Measurements from ENCODE around the gene RGS3.
"Not testable (repeated sequence)": the region's sequence is repeated elsewhere in the genome, so short reads cannot be mapped to it uniquely, and the experiment has no call there.

Gene RGS3

GRCh38 chr9:113488490-113488889, 25.0 kb downstream of the RGS3 start:
- no peak for DNase-seq (ENCODE audit: low read depth in 2 of 2)

GRCh38 chr9:113491147-113491546, 27.6 kb downstream of the RGS3 start:
- DNase-seq (ENCODE audit: low read depth in 2 of 2) = not testable (repeated sequence)

- DNase-seq (ENCODE audit: low read depth in 2 of 2) = no peak
Measured at GRCh38 chr9:113492343-113493202, 29.0 kb downstream of the RGS3 start.

- DNase-seq (ENCODE audit: low read depth in 2 of 2) = no peak
Measured at GRCh38 chr9:113493203-113493520, 29.6 kb downstream of the RGS3 start.

- no peak for DNase-seq (ENCODE audit: low read depth in 2 of 2)
Measured at GRCh38 chr9:113495526-113495925, 32.0 kb downstream of the RGS3 start.

- DNase-seq (ENCODE audit: low read depth in 2 of 2) = no peak
Measured at GRCh38 chr9:113497051-113497450, 33.5 kb downstream of the RGS3 start.

- no peak for DNase-seq (ENCODE audit: low read depth in 2 of 2)
Measured at GRCh38 chr9:113499153-113499875, 35.8 kb downstream of the RGS3 start.

GRCh38 chr9:113499876-113500497, 36.5 kb downstream of the RGS3 start:
- DNase-seq (ENCODE audit: low read depth in 2 of 2) = no peak

- DNase-seq (ENCODE audit: low read depth in 2 of 2) = no peak
Measured at GRCh38 chr9:113501129-113501686, 37.7 kb downstream of the RGS3 start.

GRCh38 chr9:113501852-113502251, 38.3 kb downstream of the RGS3 start:
- DNase-seq (ENCODE audit: low read depth in 2 of 2) = no peak

- no peak for DNase-seq (ENCODE audit: low read depth in 2 of 2)
Measured at GRCh38 chr9:113502427-113503034, 39.0 kb downstream of the RGS3 start.

- no peak for DNase-seq (ENCODE audit: low read depth in 2 of 2)
Measured at GRCh38 chr9:113503131-113503541, 39.6 kb downstream of the RGS3 start.

- DNase-seq (ENCODE audit: low read depth in 2 of 2) = no peak
Measured at GRCh38 chr9:113503613-113504211, 40.2 kb downstream of the RGS3 start.

GRCh38 chr9:113504725-113505590, 41.4 kb downstream of the RGS3 start:
- no peak for DNase-seq (ENCODE audit: low read depth in 2 of 2)

GRCh38 chr9:113506090-113506589, 42.6 kb downstream of the RGS3 start:
- no peak for DNase-seq (ENCODE audit: low read depth in 2 of 2)

GRCh38 chr9:113507256-113507655, 43.7 kb downstream of the RGS3 start:
- DNase-seq (ENCODE audit: low read depth in 2 of 2) = no peak

GRCh38 chr9:113508111-113508749, 44.7 kb downstream of the RGS3 start:
- no peak for DNase-seq (ENCODE audit: low read depth in 2 of 2)

- DNase-seq (ENCODE audit: low read depth in 2 of 2) = no peak
Measured at GRCh38 chr9:113509463-113509862, 45.9 kb downstream of the RGS3 start.

GRCh38 chr9:113511047-113511521, 47.6 kb downstream of the RGS3 start:
- no peak for DNase-seq (ENCODE audit: low read depth in 2 of 2)

All from stimulated activated CD8-positive, alpha-beta memory T cell treated with anti-CD3 and anti-CD28 coated beads, Interleukin-7, amount 100 ng/mL, for 4 hours (primary cell).